ENCODE results near the gene SPSB3.

Gene SPSB3

DNA sequence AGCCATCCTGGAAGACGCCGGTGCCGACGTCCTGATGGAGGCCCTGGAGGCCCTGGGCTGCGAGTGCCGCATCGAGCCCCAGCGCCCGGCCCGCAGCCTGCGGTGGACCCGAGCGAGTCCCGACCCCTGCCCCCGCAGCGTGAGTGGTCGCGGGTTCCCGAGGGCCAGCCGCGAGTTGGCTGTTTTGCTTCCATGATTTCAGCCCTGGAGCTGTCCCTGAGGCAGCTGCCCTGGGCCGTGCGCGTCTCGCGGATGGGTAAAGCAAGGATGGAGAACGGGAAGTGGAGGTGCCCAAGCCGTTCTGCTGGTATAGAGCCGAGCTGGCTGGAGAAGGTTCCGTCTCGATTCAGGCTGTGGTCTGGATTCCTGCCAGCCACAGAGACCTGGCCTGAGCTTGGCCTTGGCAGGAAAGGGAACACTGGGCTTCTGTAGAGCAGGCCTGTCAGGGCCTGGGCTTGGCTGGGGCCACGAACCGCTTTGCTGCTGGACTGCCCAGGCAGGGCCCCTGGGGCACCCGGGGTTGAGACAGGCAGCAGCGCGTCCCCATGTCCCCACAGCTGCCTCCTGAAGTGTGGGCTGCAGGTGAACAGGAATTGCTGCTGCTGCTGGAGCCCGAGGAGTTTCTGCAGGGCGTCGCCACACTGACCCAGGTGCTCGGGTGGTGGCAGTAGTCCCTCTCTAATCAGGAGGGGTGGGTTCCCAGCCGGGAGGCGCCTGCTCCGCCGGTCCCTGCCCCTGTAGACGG lies 8.5 kb downstream of the SPSB3 start:
- Histone ChIP-seq H3K36me3 (peaks cover 48% of the 10 kb centered on the region), H3K4me3 (ENCODE audit: low read depth in 1 of 2, low read length in 1 of 2) (peak overlapping the region; percentile 89 to 100), H3K4me1 (ENCODE audit: control insufficient read depth in 1 of 2, insufficient read depth in 1 of 2, low read depth in 1 of 2, low read length in 1 of 2) (peaks cover 35 to 51% of the 10 kb centered on the region in 2 experiments), H3K27ac (peak overlapping the region; percentile 95), H3K27me3 (peaks cover 8% of the 10 kb centered on the region), H3K9me3 (no peaks in the 10 kb centered on the region)
- TF ChIP-seq, protein P1, sequence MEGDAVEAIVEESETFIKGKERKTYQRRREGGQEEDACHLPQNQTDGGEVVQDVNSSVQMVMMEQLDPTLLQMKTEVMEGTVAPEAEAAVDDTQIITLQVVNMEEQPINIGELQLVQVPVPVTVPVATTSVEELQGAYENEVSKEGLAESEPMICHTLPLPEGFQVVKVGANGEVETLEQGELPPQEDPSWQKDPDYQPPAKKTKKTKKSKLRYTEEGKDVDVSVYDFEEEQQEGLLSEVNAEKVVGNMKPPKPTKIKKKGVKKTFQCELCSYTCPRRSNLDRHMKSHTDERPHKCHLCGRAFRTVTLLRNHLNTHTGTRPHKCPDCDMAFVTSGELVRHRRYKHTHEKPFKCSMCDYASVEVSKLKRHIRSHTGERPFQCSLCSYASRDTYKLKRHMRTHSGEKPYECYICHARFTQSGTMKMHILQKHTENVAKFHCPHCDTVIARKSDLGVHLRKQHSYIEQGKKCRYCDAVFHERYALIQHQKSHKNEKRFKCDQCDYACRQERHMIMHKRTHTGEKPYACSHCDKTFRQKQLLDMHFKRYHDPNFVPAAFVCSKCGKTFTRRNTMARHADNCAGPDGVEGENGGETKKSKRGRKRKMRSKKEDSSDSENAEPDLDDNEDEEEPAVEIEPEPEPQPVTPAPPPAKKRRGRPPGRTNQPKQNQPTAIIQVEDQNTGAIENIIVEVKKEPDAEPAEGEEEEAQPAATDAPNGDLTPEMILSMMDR (IDR thresholded peaks at IDR 0.05), result no peak

DNA sequence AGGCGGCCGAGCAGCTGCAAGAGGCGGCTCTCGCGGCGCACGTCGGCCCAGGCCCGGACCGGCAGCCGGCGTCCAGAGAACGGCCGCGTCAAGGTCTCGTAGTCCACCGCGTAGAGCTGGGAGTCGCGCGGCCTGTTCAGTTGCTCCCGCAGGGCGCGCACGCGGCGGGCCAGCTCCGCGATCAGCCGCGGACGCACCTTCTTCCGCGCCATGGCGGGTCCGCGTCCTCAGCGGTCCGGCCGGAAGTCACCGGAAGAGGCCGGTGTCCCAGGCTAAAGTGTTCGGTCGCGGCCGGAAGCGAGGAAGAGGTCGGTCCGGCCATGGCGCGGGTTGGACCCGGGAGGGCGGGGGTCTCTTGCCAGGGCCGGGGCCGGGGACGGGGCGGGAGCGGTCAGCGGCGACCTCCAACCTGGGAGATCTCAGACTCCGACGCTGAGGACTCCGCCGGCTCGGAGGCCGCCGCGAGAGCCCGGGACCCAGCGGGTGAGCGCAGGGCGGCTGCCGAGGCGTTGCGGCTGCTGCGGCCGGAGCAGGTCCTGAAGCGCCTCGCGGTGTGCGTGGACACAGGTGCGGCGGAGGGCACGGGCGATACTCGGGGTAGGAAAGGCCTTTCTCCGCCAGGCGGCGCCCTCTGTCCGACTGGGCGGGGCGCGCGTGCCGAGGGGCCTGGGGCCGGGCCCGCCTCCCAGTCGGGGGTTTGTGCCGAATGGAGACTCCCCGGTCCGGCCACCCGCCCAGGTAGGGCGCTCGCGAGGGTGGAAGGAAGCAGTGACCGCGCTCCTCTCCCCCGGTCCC lies 9.3 kb downstream of the SPSB3 start, which contains the start of gene MRPS34:
Gene MRPS34 (minus strand): TSS at position 227 of the 795 bp plus-strand sequence. CDS start 15 bp downstream, at position 212.
- TF ChIP-seq, protein P1 (IDR thresholded peaks at IDR 0.05), result peak; percentile 81
- Histone ChIP-seq H3K36me3 (peaks cover 48% of the 10 kb centered on the region), H3K27ac (peak within 1 kb of the TSS; percentile 95), H3K27me3 (peaks cover 8% of the 10 kb centered on the region), H3K9me3 (no peaks in the 10 kb centered on the region), H3K4me1 (ENCODE audit: control insufficient read depth in 1 of 2, insufficient read depth in 1 of 2, low read depth in 1 of 2, low read length in 1 of 2) (peaks cover 35 to 51% of the 10 kb centered on the region in 2 experiments), H3K4me3 (ENCODE audit: low read depth in 1 of 2, low read length in 1 of 2) (peak within 1 kb of the TSS; percentile 89 to 100)

DNA sequence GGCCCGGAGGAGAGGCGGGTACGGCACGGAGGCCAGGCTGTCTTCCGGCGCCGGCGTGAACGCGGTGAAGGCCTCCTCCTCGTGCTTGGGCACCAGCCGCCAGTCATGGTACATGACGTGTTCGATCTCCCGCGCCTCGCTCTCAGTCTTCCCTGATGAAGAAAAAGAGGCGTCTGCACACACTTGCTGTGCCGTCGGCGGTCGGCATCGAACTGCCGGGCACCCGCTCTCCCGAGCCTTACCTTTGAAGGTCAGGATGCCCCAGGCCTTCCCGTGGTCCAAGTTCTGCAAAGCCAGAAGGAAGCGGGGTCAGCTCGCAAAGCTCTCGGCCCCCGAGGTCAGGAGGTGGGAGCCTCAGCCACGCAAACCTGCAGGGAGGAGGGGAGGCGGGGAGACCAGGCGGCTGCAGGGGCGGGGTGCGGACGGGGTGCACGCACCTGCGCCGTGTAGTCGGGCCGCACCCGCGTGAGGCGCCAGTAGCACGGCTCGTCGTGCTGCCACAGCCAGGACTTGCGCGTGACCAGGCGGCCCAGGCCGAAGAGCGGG lies 9.9 kb downstream of the SPSB3 start, which contains the start of gene EME2:
Gene EME2 (plus strand): TSS at position 449 of the 546 bp plus-strand sequence. CDS start 418 bp downstream, outside the sequence.
- peak within 1 kb of the TSS; percentile 95 for H3K27ac ChIP-seq
- peaks cover 35 to 51% of the 10 kb centered on the region in 2 experiments for H3K4me1 ChIP-seq (ENCODE audit: control insufficient read depth in 1 of 2, insufficient read depth in 1 of 2, low read depth in 1 of 2, low read length in 1 of 2)
- TF ChIP-seq, protein P1 (IDR thresholded peaks at IDR 0.05), result no peak

DNA sequence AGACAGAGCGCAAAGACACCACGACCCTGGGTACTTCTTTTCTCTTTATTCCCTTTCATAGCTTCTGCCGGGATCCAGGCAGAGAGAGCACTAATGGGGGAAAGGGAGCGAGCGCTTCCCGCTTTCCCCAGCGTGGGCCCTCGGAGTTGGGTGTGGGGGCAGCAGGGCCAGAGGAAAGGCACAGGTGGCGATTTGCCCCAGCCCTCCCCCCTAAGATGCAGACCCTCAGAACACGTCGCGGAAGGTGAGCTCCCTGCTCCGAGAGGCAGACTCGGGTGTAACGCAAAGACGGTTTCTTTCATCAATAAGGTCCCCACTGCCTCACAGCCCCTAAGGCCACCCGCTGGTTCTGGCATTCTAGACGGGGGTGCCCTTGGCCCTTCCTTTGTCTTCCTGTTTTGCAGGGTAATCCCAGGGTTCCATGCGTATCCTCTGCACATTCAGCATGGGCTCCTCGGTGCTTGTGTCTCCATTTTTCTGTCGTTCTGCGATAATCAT lies 10.5 kb downstream of the SPSB3 start:
- TF ChIP-seq, protein P1 (IDR thresholded peaks at IDR 0.05), result no peak
- H3K4me3 ChIP-seq (ENCODE audit: low read depth in 1 of 2, low read length in 1 of 2), result peak overlapping the region; percentile 89 to 100
- H3K9me3 ChIP-seq, result no peaks in the 10 kb centered on the region
- peak overlapping the region; percentile 95 for H3K27ac ChIP-seq
- peaks cover 48% of the 10 kb centered on the region for H3K36me3 ChIP-seq
- H3K4me1 ChIP-seq (ENCODE audit: control insufficient read depth in 1 of 2, insufficient read depth in 1 of 2, low read depth in 1 of 2, low read length in 1 of 2), result peaks cover 35 to 51% of the 10 kb centered on the region in 2 experiments
- H3K27me3 ChIP-seq, result peaks cover 8% of the 10 kb centered on the region

More for the DNA sequence above, 9.9 kb downstream of the SPSB3 start, which contains the start of gene EME2:
- peaks cover 48% of the 10 kb centered on the region for H3K36me3 ChIP-seq
- H3K27me3 ChIP-seq, result peaks cover 8% of the 10 kb centered on the region
- no peaks in the 10 kb centered on the region for H3K9me3 ChIP-seq
- H3K4me3 ChIP-seq (ENCODE audit: low read depth in 1 of 2, low read length in 1 of 2), result peak within 1 kb of the TSS; percentile 89 to 100

DNA sequence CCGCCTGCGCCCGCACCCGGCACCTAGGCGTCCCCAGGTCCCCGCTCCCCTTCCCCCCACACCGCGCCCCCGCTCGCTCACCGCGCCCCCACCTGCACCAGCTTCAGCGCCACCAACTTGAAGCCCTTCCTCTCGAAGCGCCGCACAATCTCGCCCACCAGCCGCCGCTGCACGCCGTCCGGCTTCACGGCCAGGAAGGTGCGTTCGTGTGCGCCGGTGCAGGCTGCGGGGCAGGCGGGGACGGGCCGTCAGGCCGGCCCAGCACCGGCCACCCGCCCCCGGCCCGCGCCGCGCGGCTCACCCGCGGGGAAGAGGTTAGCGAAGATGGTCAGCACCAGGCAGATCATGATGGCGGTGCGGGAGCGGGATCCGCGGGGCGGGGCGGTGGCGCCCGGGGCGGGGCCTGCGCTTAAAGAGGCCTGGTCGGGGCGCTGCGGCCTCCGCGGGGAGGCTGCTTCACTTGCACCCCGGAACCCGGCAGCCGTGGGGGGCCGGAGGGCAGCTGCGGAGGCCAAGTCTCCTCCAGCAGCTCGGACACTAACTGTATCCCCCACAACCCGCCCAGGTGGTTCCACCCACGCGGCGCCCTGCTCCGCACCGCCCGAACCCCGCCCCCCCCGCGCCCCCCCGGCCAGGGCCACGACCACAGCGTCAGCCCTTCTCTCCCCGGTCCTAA lies 11.0 kb downstream of the SPSB3 start, which contains the start of gene NME3:
Gene NME3 (minus strand): TSS at position 356 of the 676 bp plus-strand sequence. CDS start 9 bp downstream, at position 347.
- H3K27me3 ChIP-seq, result peaks cover 8% of the 10 kb centered on the region
- H3K36me3 ChIP-seq, result peaks cover 48% of the 10 kb centered on the region

More for the DNA sequence above, 11.0 kb downstream of the SPSB3 start, which contains the start of gene NME3:
- H3K4me1 ChIP-seq (ENCODE audit: control insufficient read depth in 1 of 2, insufficient read depth in 1 of 2, low read depth in 1 of 2, low read length in 1 of 2), result peaks cover 35 to 51% of the 10 kb centered on the region in 2 experiments
- TF ChIP-seq, protein P1 (IDR thresholded peaks at IDR 0.05), result no peak
- no peaks in the 10 kb centered on the region for H3K9me3 ChIP-seq
- peak within 1 kb of the TSS; percentile 89 to 100 for H3K4me3 ChIP-seq (ENCODE audit: low read depth in 1 of 2, low read length in 1 of 2)
- H3K27ac ChIP-seq, result peak within 1 kb of the TSS; percentile 95

Measured in neutrophil (primary cell).